Ovary (tissue), 9 donors: ENCODE measurements around the gene ADAR. TPM values are rescaled to one million over a fixed set of nuclear protein-coding genes. Genes with fewer than 3 reads are reported as not detected.

ENCODE experiments used
- DNase-seq, 5 donors: peaks; one replicate each; pipeline ENCODE4 v3.0.0-alpha.2; 2019 to 2020
- H3K27ac ChIP-seq, 2 donors: fragments of 200-600 bp; one replicate each; pipeline versions ENCODE4 v1.5.1 to v1.8.0; 2019 to 2022
- H3K27me3 ChIP-seq: fragments of 200-600 bp; one replicate; pipeline ENCODE4 v1.8.0; 2022
- H3K36me3 ChIP-seq: fragments of 200-600 bp; sonication (generic); one replicate; pipeline ENCODE4 v1.5.1; 2019
- H3K4me1 ChIP-seq: one replicate; pipeline ENCODE4 v1.8.1; 2013; ENCODE audit warnings: mild to moderate bottlenecking, moderate library complexity; ENCODE audit not compliant: insufficient read depth
- H3K4me3 ChIP-seq: fragments of 200-600 bp; sonication (generic); one replicate; pipeline ENCODE4 v1.5.1; 2017
- H3K9me3 ChIP-seq, 2 donors: fragments of 200-600 bp in 1 of 2; sonication (generic) in 1 of 2; one replicate each; pipeline versions ENCODE4 v1.5.1 to v1.8.1; 2013 to 2019; ENCODE audit warnings: mild to moderate bottlenecking in 1 of 2, moderate library complexity in 1 of 2
- EP300 ChIP-seq: sonication (generic); formaldehyde crosslinking; IDR thresholded peaks from one replicate; pipeline ENCODE4 v1.6.1; 2017; ENCODE audit warnings: antibody characterized with exemption
- POLR2A ChIP-seq: fragments of 450-650 bp; IDR thresholded peaks from one replicate; pipeline ENCODE4 v1.6.1; 2017; ENCODE audit warnings: antibody characterized with exemption, mild to moderate bottlenecking, moderate library complexity
- WGBS, 3 donors: extraction: QIAGEN DNeasy Blood & Tissue Kit in 1 of 3; methylation state at CpG; one replicate each; pipeline versions ENCODE4 v1.1.5 to v1.1.7; 2013 to 2017; 5-methylcytosine and 5-hydroxymethylcytosine counted together
- intact Hi-C, 4 donors: fragments of 100-400 bp; cut with DNase I; formaldehyde crosslinking; loops; one replicate each; pipeline versions ENCODE4 v1.11.0 to v1.15.1; 2022 to 2023
- polyA plus RNA-seq, 2 donors: library from polyadenylated mRNA; stranded (reverse); fragments of 200-250 nt in 1 of 2; fragments of 350-450 nt in 1 of 2; fragmentation: Illumina TruSeq in 1 of 2; extraction: RNeasy Lipid Tissue Mini Kit (QIAGEN cat#74804) in 1 of 2; gene quantifications; one replicate each; pipeline ENCODE4 v1.2.3, GENCODE V29; 2013 to 2014
- total RNA-seq, 7 donors: library from RNA; depleted of rRNA in 2 of 7; stranded (reverse); fragments of >200 nt in 2 of 7; fragmentation: NEBNext Ultra II Directional in 3 of 7; extraction: Animal tissue kit (Norgen Biotek cat#: 25700) in 3 of 7; gene quantifications; one replicate each; pipeline versions ENCODE4 v1.1.0 to v1.2.4, GENCODE V29; 2016 to 2023
- TF ChIP-seq, protein P1 (sequence below), 3 donors: fragments of 450-650 bp in 2 of 3; fragments of 200-600 bp in 1 of 3; IDR thresholded peaks; one replicate each; pipeline versions ENCODE4 v1.5.1 to v1.8.0; 2016 to 2022; ENCODE audit warnings: antibody characterized with exemption in 3 of 3, mild to moderate bottlenecking in 1 of 3
- donor health status: DM: no; HTN: no; CAD: no; lungs with moderate emphysema.
- donor health status: DM: no; HTN: no; CAD: no.
- donor health status: Bipolar disorder and iron deficiency.
- donor health status: DM: yes; HTN: yes; CAD: no.
- donor health status: DM: no; HTN: no; CAD: no.
- donor health status: DM: yes; HTN: yes; CAD: no.

The ADAR gene
- total and polyA plus RNA-seq, 9 donors: 45.0 to 184 (median 134) TPM

DNA sequence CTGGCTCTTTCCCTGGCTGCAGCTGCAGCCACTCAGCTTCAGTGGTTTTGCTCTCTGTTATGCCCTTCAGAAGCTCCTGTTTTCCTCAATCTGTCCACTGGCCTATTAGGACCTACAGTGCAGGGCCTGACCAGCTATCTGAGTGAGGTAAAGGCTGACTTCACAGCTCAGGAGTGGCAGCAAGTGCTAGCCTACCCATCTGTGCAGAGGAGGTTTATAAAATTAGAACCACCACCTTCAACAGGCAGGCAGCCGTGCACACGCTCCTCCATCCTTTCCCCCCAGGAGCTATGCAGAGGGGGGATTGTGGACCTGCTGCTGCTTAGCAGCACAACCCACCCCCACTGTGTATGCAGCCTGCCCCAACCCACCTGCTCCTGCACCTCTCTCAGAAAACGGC lies 8.3 kb downstream of the ADAR start:
- Histone ChIP-seq H3K9me3 (no peaks in the 10 kb centered on the region), H3K4me3 (no peak overlapping the region), H3K27me3 (no peaks in the 10 kb centered on the region), H3K4me1 (peaks cover 10% of the 10 kb centered on the region), H3K36me3 (no peaks in the 10 kb centered on the region), H3K27ac (no peak overlapping the region)
- intact Hi-C loops: no loop called here
- DNase-seq: no peak
- no peak for TF ChIP-seq EP300
- TF ChIP-seq POLR2A: no peak
- TF ChIP-seq, protein P1, sequence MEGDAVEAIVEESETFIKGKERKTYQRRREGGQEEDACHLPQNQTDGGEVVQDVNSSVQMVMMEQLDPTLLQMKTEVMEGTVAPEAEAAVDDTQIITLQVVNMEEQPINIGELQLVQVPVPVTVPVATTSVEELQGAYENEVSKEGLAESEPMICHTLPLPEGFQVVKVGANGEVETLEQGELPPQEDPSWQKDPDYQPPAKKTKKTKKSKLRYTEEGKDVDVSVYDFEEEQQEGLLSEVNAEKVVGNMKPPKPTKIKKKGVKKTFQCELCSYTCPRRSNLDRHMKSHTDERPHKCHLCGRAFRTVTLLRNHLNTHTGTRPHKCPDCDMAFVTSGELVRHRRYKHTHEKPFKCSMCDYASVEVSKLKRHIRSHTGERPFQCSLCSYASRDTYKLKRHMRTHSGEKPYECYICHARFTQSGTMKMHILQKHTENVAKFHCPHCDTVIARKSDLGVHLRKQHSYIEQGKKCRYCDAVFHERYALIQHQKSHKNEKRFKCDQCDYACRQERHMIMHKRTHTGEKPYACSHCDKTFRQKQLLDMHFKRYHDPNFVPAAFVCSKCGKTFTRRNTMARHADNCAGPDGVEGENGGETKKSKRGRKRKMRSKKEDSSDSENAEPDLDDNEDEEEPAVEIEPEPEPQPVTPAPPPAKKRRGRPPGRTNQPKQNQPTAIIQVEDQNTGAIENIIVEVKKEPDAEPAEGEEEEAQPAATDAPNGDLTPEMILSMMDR (IDR thresholded peaks at IDR 0.05): no peak
- WGBS, 3 donors: 44 to 56% (median 46%) methylated on average over 3 of the region's 3 CpGs

GRCh38 chr1:154598871-154599635 lies 8.9 kb downstream of the ADAR start:
- H3K4me3 ChIP-seq: no peak overlapping the region
- no peaks in the 10 kb centered on the region for H3K27me3 ChIP-seq
- WGBS, 3 donors: 45 to 47% (median 46%) methylated on average over 3 of the region's 3 CpGs
- intact Hi-C loops: no loop called here
- no peaks in the 10 kb centered on the region for H3K9me3 ChIP-seq
- no peak for TF ChIP-seq POLR2A
- TF ChIP-seq EP300: no peak
- TF ChIP-seq, protein P1 (IDR thresholded peaks at IDR 0.05): no peak
- no peak for DNase-seq
- H3K27ac ChIP-seq: no peak overlapping the region
- peaks cover 7% of the 10 kb centered on the region for H3K4me1 ChIP-seq
- no peaks in the 10 kb centered on the region for H3K36me3 ChIP-seq

- Histone ChIP-seq H3K27me3 (no peaks in the 10 kb centered on the region), H3K36me3 (no peaks in the 10 kb centered on the region), H3K4me1 (peaks cover 1% of the 10 kb centered on the region), H3K27ac (no peak overlapping the region), H3K4me3 (no peak overlapping the region), H3K9me3 (no peaks in the 10 kb centered on the region)
- 88 to 90% (median 88%) methylated on average over 1 of the region's 1 CpG for WGBS, 3 donors
- no peak for DNase-seq
- TF ChIP-seq, protein P1 (IDR thresholded peaks at IDR 0.05): no peak
- TF ChIP-seq EP300: no peak
- TF ChIP-seq POLR2A: no peak
- intact Hi-C loops: no loop called here
These were observed 12.4 kb downstream of the ADAR start for GRCh38 chr1:154595621-154596020.

DNA sequence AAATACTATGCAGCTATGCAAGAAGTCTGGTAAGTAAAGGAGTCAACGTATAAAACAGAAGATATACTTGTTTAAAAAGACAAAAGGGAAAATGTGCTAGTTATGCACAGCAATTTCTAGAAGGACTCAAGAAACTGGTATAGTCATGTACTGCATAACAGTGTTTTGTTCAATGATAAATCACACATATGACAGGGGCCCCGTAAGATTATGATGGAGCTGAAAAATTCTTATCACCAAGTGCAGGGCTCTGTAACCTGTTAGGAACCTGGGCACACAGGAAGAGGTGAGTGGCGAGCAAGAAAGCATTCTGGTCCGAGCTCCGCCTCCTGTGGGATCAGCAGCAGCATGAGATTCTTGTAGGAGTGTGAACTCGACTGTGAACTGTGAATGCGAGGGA lies 13.2 kb downstream of the ADAR start:
- WGBS, 3 donors: 75 to 79% (median 77%) methylated on average over 7 of the region's 7 CpGs
- Histone ChIP-seq H3K27me3 (no peaks in the 10 kb centered on the region), H3K4me1 (peaks cover under 1% of the 10 kb centered on the region), H3K9me3 (no peaks in the 10 kb centered on the region), H3K27ac (no peak overlapping the region), H3K4me3 (no peak overlapping the region), H3K36me3 (no peaks in the 10 kb centered on the region)
- DNase-seq: no peak
- TF ChIP-seq EP300 (no peak), POLR2A (no peak)
- TF ChIP-seq, protein P1 (IDR thresholded peaks at IDR 0.05): no peak
- intact Hi-C loops: no loop called here
